GM12874 (cell line): ENCODE measurements around the gene CACNA1G.

ENCODE experiments used
- TF ChIP-seq, protein P1 (sequence below): IDR thresholded peaks from 2 replicates; pipeline ENCODE4 v1.5.1; 2011; ENCODE audit warnings: low read depth, mild to moderate bottlenecking, control low read depth, low read length, moderate library complexity; ENCODE audit not compliant: insufficient read depth

CACNA1G gene

DNA sequence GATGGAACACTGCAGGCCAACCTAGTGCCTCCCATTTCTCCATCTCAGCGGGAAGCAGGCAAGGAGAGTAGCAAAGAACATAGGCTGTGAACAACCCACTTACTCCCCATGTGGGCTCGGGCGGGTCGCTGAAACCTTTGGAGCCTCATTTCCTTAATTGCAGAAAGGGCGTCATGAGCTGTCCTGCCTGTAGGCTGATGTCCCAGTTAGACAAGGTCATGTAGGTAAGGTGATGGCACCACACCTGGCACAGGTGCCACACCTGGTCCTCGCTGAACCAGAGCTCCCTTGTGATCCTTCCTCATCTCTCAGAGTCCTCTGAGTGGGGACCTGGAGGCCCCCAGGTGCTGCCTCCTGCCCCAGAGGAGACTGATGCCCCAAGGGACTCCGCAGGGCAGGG is 97.1 kb downstream of the CACNA1G start:
- TF ChIP-seq, protein P1, sequence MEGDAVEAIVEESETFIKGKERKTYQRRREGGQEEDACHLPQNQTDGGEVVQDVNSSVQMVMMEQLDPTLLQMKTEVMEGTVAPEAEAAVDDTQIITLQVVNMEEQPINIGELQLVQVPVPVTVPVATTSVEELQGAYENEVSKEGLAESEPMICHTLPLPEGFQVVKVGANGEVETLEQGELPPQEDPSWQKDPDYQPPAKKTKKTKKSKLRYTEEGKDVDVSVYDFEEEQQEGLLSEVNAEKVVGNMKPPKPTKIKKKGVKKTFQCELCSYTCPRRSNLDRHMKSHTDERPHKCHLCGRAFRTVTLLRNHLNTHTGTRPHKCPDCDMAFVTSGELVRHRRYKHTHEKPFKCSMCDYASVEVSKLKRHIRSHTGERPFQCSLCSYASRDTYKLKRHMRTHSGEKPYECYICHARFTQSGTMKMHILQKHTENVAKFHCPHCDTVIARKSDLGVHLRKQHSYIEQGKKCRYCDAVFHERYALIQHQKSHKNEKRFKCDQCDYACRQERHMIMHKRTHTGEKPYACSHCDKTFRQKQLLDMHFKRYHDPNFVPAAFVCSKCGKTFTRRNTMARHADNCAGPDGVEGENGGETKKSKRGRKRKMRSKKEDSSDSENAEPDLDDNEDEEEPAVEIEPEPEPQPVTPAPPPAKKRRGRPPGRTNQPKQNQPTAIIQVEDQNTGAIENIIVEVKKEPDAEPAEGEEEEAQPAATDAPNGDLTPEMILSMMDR, result no peak

DNA sequence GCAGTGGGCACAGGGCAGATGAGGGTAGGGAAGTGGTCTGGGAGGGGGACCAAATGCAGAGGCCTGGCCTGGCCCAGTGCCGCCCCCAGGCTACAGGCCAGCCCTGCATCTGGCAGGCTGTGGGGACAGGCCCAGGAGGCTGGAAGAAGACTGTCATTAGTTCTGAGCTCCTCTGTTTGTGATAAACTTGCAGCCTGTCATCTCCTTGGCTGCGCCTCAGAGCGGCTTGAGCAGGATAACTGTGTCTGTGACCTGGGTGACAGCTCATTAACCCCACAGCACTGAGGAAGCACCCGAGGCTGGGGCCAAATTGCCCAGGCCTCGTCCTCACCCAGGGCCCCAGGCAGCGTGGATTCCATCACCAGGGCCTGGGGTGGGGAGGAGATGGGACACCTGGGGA is 98.1 kb downstream of the CACNA1G start:
- TF ChIP-seq, protein P1, result no peak

DNA sequence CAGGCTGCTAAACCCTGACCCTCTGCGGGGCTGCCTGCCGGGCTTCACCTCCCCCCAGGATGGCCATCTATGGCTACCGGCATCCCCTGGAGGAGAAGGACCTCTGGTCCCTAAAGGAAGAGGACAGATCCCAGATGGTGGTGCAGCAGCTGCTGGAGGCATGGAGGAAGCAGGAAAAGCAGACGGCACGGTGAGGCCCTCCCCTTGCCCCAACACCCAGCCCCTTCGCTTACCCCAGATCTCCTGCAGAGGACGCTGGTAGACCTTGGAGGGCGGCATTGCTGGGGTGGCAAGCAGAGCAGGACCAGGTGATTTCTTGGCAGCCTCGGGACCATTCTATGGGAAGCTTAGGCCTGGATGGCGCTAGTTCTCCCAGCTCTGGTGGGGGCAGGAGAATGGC is 98.7 kb downstream of the CACNA1G start:
- TF ChIP-seq, protein P1, result no peak

DNA sequence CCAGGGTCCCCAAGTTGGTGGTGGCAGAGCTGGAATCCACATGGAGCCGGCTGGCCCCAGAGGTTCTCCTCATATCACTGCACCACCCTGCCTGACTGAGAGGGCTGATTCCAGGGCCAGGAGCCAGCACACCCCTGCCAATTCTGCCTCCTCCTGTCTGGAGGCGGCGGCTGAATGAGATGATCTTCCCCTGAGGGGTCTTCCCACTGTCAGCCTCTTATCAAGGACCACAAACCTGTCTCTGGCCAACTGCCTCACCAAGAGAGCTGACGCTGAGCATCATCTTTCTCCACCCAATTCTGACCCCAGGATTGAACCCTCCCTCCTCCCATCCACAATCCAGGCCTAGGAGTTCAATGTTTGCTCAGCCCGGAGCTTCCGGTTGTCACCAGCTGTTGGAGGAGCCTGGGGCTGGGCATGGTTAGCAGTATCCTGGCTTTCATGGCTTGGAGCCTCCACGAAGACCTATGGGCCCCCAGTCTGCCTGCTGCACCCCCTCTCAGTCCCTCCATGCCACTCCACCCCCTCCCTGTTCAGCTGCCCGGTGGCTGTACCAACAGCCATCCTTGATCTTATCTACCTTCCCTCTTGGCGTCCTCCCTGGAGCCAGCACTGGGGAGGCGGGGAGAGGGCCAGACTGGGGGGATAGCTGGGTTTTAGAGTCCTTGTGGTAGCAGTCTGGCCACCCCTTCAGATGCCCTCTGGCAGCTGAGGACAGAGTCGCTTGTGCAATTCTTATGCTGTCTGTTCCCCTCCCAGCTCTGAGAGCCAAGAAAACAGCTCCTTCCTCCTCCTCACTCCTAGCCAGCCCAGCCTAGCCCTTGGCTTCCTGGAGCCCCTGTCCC is 99.7 kb downstream of the CACNA1G start:
- TF ChIP-seq, protein P1, result no peak

- TF ChIP-seq, protein P1, result no peak
Measured at GRCh38 chr17:50660887-50661345, 100.4 kb downstream of the CACNA1G start.

GRCh38 chr17:50661348-50661747 is 100.8 kb downstream of the CACNA1G start:
- TF ChIP-seq, protein P1, result no peak

GRCh38 chr17:50661795-50662391 is 101.4 kb downstream of the CACNA1G start:
- TF ChIP-seq, protein P1, result no peak
